IPS DF 6.9 (cell line): ENCODE measurements around the gene TBC1D20.

Experiments used
- DNase-seq: peaks from one replicate; pipeline ENCODE4 v3.0.0-alpha.2; 2013; ENCODE audit warnings: low read depth, low spot score
- H3K27ac ChIP-seq: one replicate; pipeline ENCODE4 v1.5.1; 2013; ENCODE audit warnings: low read length, control low read depth
- H3K27me3 ChIP-seq: 2 replicates; pipeline ENCODE4 v1.6.1; 2013; ENCODE audit warnings: mild to moderate bottlenecking, low read length; ENCODE audit not compliant: control insufficient read depth, insufficient read depth
- H3K36me3 ChIP-seq: 2 replicates; pipeline ENCODE4 v1.6.1; 2013; ENCODE audit warnings: low read length; ENCODE audit not compliant: control insufficient read depth, insufficient read depth
- H3K4me1 ChIP-seq: 2 replicates; pipeline ENCODE4 v1.6.1; 2013; ENCODE audit warnings: low read length; ENCODE audit not compliant: control insufficient read depth, insufficient read depth
- H3K4me3 ChIP-seq: 2 replicates; pipeline ENCODE4 v1.5.1; 2013; ENCODE audit warnings: mild to moderate bottlenecking, low read length
- H3K9me3 ChIP-seq: 2 replicates; pipeline ENCODE4 v1.6.1; 2013; ENCODE audit warnings: low read length, inconsistent platforms; ENCODE audit not compliant: control insufficient read depth, insufficient read depth
- WGBS: extraction: QIAGEN DNeasy Blood & Tissue Kit; methylation state at CpG from one replicate; pipeline ENCODE4 v1.1.7; 2013; ENCODE audit warnings: mixed read lengths, missing lambda C conversion rate; ENCODE audit not compliant: insufficient read length, insufficient coverage; 5-methylcytosine and 5-hydroxymethylcytosine counted together

The TBC1D20 gene

DNA sequence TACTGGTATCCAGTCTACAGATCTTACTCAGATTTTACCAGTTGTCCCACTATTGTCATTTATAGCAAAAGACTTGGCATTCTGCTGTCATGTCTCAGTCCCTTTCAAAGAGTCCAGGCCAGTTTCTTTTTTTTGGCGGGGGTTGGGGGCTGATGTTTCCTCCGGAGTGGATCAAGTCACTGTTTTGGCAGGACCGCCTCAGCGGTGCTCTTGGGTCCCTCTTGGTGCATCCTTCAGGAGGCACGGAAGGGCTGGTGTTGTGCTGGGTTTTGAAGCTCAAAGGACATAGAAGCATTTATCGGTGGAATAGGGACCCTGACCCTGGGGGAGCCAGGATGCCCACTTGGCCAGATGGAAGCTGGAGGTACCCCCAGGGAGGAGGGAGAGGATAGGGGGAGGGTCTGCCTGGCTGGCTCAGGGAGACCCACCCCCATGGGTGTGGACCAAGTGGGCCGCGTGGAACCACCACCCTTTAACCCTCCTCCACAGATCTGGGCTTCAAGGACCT lies 43.4 kb downstream of the TBC1D20 start:
- no peaks in the 10 kb centered on the region for H3K9me3 ChIP-seq
- DNase-seq: no peak
- H3K27ac ChIP-seq: no peak overlapping the region
- no peak overlapping the region for H3K4me3 ChIP-seq
- no peaks in the 10 kb centered on the region for H3K4me1 ChIP-seq
- no peaks in the 10 kb centered on the region for H3K27me3 ChIP-seq
- WGBS: no CpG with 5 or more reads among the region's 8 CpGs
- H3K36me3 ChIP-seq: peaks cover 22% of the 10 kb centered on the region

DNA sequence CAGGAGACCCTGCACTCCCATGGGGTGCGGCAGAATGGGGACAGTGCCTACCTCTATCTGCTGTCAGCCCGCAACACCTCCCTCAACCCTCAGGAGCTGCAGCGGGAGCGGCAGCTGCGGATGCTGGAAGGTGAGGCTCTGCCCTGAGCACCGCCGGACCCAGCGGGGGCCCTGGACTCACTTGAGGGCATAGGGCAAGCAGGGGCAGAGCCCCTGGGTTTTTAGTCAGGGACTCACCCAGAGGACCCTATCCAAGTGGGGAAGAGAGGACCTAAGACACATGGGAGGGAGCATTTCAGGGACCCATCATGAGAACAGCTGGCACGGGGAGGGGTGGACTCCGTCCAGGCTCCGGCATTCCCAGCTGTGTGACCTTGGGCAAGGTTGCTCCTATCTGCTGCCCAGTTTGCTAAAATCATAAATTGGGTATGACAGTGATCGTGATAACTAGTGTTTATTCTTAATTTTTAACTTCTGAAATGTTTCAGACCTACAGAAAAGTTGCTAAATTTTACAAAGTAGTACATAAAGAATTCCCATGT lies 44.5 kb downstream of the TBC1D20 start:
- H3K27ac ChIP-seq: no peak overlapping the region
- no CpG with 5 or more reads among the region's 12 CpGs for WGBS
- no peaks in the 10 kb centered on the region for H3K4me1 ChIP-seq
- H3K36me3 ChIP-seq: peaks cover 22% of the 10 kb centered on the region
- H3K4me3 ChIP-seq: no peak overlapping the region
- no peaks in the 10 kb centered on the region for H3K9me3 ChIP-seq
- DNase-seq: no peak
- no peaks in the 10 kb centered on the region for H3K27me3 ChIP-seq

DNA sequence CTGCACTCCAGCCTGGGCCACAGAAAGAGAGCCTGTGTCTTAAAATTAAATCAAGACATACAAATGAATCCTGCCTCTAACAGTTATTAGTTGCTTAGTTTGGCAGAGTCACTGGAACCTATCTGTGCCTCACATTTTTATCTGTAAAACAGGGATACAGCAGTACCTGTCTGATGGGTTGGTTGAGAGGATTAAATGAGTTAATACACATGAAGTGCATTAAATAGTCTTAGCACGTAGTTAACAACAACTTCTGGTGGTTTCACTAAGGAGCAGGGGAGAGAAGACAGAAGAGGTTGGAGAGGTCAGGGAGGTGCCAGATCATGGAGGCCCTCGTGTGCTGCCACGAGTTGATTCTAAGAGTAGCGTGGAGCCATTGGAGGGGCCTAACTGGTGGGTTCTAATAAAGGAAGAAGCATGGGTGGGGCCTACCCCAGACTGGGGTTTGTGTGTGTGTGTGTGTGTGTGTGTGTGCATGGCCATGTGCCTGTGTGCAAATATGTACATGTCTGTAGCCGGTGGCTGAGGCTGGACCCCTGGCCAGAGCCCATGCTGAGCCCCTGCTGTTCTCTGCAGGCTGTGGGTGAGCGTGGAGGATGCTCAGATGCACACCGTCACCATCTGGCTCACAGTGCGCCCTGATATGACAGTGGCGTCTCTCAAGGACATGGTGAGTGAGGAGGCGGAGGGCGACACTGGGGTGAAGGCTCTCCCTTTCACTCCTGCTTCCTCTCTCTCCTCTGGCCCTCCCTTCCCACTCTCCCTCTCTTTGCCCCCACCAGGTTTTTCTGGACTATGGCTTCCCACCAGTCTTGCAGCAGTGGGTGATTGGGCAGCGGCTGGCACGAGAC lies 45.2 kb downstream of the TBC1D20 start:
- WGBS: no CpG with 5 or more reads among the region's 13 CpGs
- H3K9me3 ChIP-seq: no peaks in the 10 kb centered on the region
- H3K27ac ChIP-seq: no peak overlapping the region

DNA sequence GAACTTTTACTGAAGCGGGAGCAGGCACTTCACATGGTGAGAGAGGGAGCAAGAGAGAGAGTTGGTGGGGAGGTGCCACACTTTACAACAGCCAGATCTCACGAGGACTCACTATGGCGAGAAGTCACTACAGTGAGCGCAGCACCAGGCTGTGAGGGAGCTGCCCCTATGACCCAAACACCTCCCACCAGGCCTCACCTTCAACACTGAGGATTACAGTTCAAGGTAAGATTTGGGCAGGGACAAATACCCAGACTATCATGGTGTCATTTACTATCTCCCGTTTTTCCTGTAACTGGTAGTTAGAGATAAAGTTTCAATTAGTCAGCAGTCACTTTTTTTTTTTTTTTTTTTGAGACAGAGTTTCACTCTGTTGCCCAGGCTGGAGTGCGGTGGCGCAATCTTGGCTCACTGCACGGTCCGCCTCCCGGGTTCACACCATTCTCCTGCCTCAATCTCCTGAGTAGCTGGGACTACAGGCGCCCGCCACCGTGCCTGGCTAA lies 46.5 kb downstream of the TBC1D20 start:
- H3K9me3 ChIP-seq: no peaks in the 10 kb centered on the region
- H3K27me3 ChIP-seq: no peaks in the 10 kb centered on the region
- no peak overlapping the region for H3K4me3 ChIP-seq
- no CpG with 5 or more reads among the region's 13 CpGs for WGBS
- peaks cover 13% of the 10 kb centered on the region for H3K36me3 ChIP-seq
- H3K4me1 ChIP-seq: no peaks in the 10 kb centered on the region
- no peak for DNase-seq
- H3K27ac ChIP-seq: no peak overlapping the region

More for the DNA sequence above, 45.2 kb downstream of the TBC1D20 start:
- no peak overlapping the region for H3K4me3 ChIP-seq
- H3K27me3 ChIP-seq: no peaks in the 10 kb centered on the region
- H3K4me1 ChIP-seq: no peaks in the 10 kb centered on the region
- no peak for DNase-seq
- peaks cover 22% of the 10 kb centered on the region for H3K36me3 ChIP-seq

DNA sequence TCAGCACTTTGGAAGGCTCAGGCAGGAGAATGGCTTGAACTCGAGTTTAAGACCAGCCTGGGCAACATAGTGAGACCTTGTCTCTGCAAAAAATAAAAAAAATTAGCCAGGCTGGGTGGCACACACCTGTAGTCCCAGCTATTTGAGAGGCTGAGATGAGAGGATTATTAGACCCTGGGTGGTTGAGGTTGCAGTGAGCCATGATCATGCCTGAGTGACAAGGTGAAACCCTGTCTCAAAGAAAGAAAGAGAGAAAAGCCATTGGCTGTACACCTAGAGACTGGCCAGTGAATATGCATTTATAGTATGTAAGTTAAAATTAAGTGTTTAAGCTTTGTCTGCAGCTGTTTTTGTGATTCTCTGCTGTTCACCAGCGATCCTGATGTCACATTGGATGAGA lies 48.2 kb downstream of the TBC1D20 start:
- no peak for DNase-seq
- H3K27ac ChIP-seq: no peak overlapping the region
- no peaks in the 10 kb centered on the region for H3K9me3 ChIP-seq
- no CpG with 5 or more reads among the region's 2 CpGs for WGBS
- no peaks in the 10 kb centered on the region for H3K27me3 ChIP-seq
- 0 out of 2 replicates have a peak, but pooled peaks cover under 1% of the 10 kb centered on the region for H3K4me1 ChIP-seq
- no peak overlapping the region for H3K4me3 ChIP-seq
- H3K36me3 ChIP-seq: peaks cover 4% of the 10 kb centered on the region; the same call in 1 of the 2 replicates

DNA sequence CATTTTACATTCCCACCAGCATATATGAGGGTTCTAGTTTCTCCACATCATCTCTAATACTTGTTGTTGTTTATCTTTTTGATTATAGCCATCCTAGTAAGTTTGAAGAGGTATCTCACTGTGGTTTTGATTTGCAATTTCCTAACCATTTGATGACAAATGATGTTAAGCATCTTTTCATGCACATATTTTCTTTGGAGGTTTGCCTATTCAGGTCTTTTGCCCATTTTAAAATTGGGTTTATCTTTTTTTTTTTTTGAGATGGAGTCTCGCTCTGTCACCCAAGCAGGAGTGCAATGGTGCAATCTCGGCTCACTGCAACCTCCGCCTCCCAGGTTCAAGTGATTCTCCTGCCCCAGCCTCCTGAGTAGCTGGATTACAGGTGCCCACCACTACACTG lies 50.3 kb downstream of the TBC1D20 start:
- Histone ChIP-seq H3K4me3 (no peak overlapping the region), H3K27me3 (no peaks in the 10 kb centered on the region), H3K9me3 (no peaks in the 10 kb centered on the region), H3K4me1 (0 out of 2 replicates have a peak, but pooled peaks cover 1% of the 10 kb centered on the region), H3K36me3 (peaks cover 4% of the 10 kb centered on the region; the same call in 1 of the 2 replicates), H3K27ac (no peak overlapping the region)
- no peak for DNase-seq
- WGBS: no CpG with 5 or more reads among the region's 3 CpGs

DNA sequence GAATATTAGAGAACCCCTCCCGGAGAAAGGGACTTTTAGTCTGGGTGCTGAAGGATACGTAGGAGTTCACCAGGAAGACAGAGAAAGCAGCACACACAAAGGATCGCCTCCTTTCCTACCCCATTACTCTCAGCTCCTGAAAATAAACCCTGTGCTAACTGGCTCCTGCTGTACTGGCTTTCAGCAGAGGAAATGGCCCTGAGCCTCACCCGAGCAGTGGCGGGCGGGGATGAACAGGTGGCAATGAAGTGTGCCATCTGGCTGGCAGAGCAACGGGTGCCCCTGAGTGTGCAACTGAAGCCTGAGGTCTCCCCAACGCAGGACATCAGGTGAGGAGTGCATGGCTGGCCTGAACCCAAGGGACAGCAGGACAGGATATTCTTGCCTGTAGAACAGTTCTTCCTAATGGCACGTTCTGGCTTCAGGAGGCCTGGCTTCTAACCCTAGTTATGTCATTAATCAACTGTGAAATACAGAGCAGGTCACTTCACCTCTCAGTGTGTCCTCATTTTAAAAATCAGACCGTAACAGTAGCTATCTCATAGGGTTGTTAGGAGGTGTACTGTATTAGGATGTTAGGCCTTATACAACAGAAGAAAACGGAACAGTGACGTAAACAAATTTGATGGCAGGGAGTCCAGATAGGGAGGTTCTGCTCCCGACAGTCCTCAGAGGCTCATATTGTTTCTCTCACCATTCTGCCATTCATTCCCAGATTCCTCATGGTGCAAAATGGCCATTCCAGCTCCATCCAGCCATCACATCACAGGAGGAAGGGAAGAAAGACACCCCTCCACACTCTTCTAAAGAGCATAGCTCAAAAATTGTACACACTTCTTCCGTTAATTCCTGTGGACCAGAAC lies 52.4 kb downstream of the TBC1D20 start:
- Histone ChIP-seq H3K27ac (no peak overlapping the region), H3K4me1 (0 out of 2 replicates have a peak, but pooled peaks cover 1% of the 10 kb centered on the region), H3K36me3 (peaks cover 4% of the 10 kb centered on the region; the same call in 1 of the 2 replicates), H3K27me3 (no peaks in the 10 kb centered on the region), H3K4me3 (no peak overlapping the region), H3K9me3 (no peaks in the 10 kb centered on the region)
- WGBS: no CpG with 5 or more reads among the region's 14 CpGs
- DNase-seq: no peak

DNA sequence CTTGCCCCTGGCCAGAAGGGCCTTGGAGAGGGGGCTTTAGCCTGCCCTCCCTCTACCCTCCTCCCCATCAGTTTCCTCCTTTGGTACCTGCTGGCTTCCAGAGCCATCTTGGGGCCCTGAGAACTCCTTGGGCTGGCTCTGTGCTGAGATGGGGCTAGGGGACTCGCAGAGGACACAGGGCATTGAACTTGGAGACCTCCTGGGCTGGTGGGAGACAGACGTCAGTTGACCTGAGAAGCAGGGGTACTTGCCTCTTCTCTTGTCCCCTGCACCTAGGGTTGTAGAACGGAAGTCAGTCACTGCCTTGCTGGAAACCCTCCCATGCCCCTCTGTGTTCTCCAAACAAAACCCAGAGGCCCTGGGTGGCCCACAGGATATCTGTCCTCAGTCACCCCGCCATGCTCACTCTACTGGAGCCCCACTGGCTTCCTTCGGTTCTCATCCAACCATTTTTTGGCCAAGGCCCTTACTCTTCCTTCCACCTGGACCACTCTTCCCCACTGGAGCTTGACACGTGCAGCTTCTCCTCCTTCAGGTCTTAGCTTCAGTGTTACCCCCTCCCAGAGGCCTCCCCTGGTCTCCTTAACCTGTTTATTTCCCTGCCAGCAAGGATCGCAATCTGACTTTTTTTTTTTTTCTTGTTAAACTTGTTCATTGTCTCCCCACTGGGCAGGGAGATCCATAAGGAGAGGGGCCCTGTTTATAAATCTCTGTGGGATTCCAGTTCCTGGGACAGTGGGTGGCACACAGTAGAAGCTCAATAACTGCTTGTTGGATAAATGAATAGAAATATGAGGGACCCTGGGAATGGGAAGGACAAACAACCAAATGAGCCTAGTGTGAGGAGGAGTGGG lies 53.3 kb downstream of the TBC1D20 start:
- WGBS: no CpG with 5 or more reads among the region's 7 CpGs
- Histone ChIP-seq H3K4me1 (0 out of 2 replicates have a peak, but pooled peaks cover 1% of the 10 kb centered on the region), H3K4me3 (peak overlapping the region; percentile 95), H3K9me3 (no peaks in the 10 kb centered on the region), H3K36me3 (peaks cover 4% of the 10 kb centered on the region; the same call in 1 of the 2 replicates), H3K27me3 (no peaks in the 10 kb centered on the region), H3K27ac (no peak overlapping the region)
- DNase-seq: no peak

DNA sequence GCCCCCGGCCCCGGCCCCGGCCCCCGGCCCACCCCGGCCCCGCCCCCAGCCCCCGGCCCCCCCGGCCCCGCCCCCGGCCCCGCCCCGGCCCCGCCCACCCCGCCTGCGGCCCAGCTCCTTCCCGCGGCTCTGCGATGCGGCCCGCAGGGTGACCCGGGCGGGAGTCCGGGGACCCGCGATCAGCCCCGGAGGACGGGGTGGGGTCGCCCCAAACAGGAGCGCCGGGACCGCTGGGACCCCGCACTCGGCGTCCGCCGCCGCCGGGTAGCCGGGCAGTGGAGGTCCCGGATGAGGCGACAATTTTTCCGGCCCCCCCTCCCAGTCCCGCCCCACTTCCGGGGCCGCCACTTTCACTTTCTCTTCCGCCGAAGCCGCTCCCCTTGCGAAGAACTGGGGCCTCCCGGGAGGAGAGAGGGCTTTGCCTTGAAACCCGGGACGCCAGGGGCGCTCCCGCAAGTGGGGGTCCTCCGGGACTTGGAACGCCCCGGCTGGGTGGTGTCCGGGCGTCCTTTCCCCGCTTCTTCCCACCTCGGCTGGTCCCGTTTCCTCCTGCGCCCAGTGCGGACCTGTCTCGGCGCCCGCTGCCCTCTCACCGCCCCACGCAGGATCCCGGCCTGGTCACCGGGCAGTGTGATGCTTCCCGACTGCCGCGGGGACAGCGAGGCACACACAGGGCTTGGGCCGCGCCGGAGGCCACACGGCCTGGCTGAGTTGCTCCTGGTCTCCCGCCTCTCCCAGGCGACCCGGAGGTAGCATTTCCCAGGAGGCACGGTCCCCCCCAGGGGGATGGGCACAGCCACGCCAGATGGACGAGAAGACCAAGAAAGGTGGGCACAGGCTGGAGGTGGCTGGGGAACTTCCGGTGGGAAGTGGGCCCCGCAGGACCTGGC lies 54.1 kb downstream of the TBC1D20 start, which contains the start of gene RBCK1:
TSS of gene RBCK1 (plus strand) at position 347 of the 890 bp plus-strand sequence. CDS start at position 806, 459 bp downstream.
- no peak for DNase-seq
- Histone ChIP-seq H3K27me3 (no peaks in the 10 kb centered on the region), H3K36me3 (peaks cover 4% of the 10 kb centered on the region; the same call in 1 of the 2 replicates), H3K27ac (no peak within 1 kb of the TSS), H3K9me3 (no peaks in the 10 kb centered on the region), H3K4me3 (peak within 1 kb of the TSS; percentile 95), H3K4me1 (0 out of 2 replicates have a peak, but pooled peaks cover 1% of the 10 kb centered on the region)
- WGBS: no CpG with 5 or more reads among the region's 87 CpGs
